ENCODE measurements around the gene SEMA6D.

Gene SEMA6D

DNA sequence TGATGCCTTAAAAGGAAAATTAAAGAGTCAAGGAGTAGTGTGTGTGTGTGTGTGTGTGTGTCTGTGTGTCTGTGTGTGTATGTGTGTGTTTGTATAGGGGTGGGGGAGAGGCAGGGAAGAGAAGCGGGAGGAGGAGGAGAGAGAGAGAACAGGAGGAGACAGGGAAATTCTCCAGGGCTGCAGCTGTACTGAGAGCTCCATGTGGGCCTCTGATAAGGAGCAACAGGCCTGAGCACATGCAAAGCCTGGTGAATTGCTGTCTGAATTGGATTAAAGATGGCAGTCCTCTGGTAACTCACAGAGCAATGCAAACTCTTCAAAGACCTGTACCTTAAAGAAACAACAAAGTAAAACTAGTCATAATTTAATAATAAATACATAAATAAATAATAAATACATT lies 70.6 kb downstream of the SEMA6D start:
- no peak for DNase-seq (ENCODE audit: low read depth)

GRCh38 chr15:47788685-47789084 lies 71.4 kb downstream of the SEMA6D start:
- no peak for DNase-seq (ENCODE audit: low read depth)

GRCh38 chr15:47791161-47791560 lies 73.9 kb downstream of the SEMA6D start:
- DNase-seq (ENCODE audit: low read depth), result no peak

DNA sequence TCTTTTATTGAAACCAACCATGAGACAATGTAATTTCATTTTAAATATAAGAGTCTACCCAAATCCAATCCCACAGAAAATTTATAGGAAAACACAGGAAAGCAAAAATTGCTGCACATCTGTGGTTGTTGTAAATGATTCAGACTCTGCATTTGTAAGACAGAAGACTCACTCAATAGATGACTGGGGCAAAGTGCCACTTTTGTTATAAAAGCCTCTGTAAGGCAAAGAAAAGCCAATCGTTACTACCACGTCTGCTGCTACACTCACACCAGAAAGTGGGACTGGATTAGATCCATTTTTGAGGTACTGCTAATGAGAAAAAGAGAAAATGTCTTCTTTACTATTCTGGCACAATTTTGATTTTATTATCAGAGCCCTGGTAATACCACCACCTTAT lies 74.9 kb downstream of the SEMA6D start:
- DNase-seq (ENCODE audit: low read depth), result no peak

- DNase-seq (ENCODE audit: low read depth), result no peak
Observed at GRCh38 chr15:47794252-47794914, 77.1 kb downstream of the SEMA6D start.

GRCh38 chr15:47795864-47796263 lies 78.6 kb downstream of the SEMA6D start:
- no peak for DNase-seq (ENCODE audit: low read depth)

GRCh38 chr15:47796339-47796738 lies 79.0 kb downstream of the SEMA6D start:
- DNase-seq (ENCODE audit: low read depth), result no peak

DNA sequence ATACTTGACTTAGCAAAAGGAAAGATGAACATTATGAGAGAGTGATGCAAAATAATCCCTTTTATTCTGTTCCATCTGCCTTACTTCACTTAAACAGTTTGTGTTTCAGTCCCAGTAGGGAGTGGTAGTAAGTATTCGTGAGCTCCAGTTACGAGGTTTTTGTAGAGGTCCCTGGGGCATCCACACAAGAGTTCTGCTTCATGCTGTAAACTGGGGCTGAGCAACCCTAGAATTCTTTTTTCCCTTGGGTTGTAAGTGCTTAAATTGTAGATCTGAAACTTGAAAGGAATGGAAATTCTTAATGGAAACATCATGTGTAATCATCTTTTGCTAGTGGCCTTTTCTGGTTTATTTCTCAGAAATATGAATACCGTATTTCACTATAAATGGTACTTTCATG lies 79.5 kb downstream of the SEMA6D start:
- peak; percentile 49 for DNase-seq (ENCODE audit: low read depth)

DNA sequence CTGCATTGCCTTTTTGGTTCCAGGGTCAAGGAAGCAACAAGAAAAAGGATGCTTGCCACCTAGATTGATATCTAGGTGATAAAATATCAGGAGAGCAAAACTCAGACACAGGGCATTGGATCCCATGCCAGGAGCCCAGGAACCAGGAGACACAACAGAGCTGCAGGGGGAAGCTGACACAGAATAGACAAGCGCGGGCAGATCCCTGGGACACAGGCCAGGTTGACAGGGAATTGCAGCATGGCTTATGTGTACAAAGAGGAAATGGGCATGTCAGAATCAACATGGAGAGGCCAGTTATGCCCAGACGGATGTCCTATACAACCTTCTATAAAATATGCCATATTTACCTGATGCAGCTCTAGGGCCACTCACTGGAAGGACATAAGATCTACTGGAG lies 84.2 kb downstream of the SEMA6D start:
- DNase-seq (ENCODE audit: low read depth), result no peak

GRCh38 chr15:47802216-47802615 lies 84.9 kb downstream of the SEMA6D start:
- DNase-seq (ENCODE audit: low read depth), result no peak

DNA sequence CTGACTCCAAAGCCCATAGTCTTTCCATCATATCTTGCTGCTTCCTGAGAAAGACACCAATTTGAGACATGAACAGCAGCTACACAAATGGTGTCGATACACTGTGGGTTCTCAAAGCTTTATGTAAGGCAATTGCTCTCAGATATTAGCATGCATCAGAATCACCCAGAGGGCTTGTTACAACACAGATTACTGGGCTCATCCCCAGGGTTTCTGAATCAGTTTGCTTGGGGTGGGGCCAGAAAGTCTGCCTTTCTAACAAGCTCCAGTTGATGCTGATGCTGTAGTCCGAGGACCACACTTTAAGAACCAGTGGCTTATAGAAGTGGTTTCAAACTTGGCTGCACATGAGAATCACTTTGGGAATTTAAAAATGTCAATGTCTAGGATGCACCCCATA lies 86.5 kb downstream of the SEMA6D start:
- peak; percentile 69 for DNase-seq (ENCODE audit: low read depth)

GRCh38 chr15:47804733-47805132 lies 87.4 kb downstream of the SEMA6D start:
- no peak for DNase-seq (ENCODE audit: low read depth)

- DNase-seq (ENCODE audit: low read depth), result no peak
Observed at GRCh38 chr15:47806008-47806407, 88.7 kb downstream of the SEMA6D start.

GRCh38 chr15:47811172-47811571 lies 93.9 kb downstream of the SEMA6D start:
- DNase-seq (ENCODE audit: low read depth), result no peak

- no peak for DNase-seq (ENCODE audit: low read depth)
Observed at GRCh38 chr15:47812470-47812999, 95.2 kb downstream of the SEMA6D start.

- no peak for DNase-seq (ENCODE audit: low read depth)
Observed at GRCh38 chr15:47813748-47814384, 96.6 kb downstream of the SEMA6D start.

DNA sequence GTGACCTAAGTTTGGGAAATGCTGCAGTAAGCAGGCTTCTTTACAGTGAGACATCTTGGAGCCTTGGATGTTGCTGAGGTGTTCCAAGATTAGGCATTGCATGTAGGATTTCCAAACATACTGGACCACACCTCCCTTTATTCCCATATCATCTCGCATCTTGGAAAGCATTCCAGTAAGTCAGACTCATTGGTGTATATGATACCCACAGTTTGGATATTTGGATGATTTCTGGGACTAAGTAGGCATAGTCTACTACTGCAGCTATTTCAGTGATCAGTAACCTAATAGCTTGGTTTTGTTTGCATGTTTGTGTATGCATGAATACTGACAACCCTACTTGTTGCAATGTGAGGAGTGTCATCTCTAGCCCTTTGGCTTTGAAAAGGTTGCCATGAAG lies 97.3 kb downstream of the SEMA6D start:
- DNase-seq (ENCODE audit: low read depth), result no peak

GRCh38 chr15:47817969-47818548 lies 100.8 kb downstream of the SEMA6D start:
- DNase-seq (ENCODE audit: low read depth), result no peak

- no peak for DNase-seq (ENCODE audit: low read depth)
Observed at GRCh38 chr15:47819158-47819557, 101.9 kb downstream of the SEMA6D start.

- peak; percentile 50 for DNase-seq (ENCODE audit: low read depth)
Observed at GRCh38 chr15:47820057-47820746, 102.9 kb downstream of the SEMA6D start.

GRCh38 chr15:47820747-47821319 lies 103.5 kb downstream of the SEMA6D start:
- peak; percentile 47 for DNase-seq (ENCODE audit: low read depth)

GRCh38 chr15:47822048-47822447 lies 104.7 kb downstream of the SEMA6D start:
- DNase-seq (ENCODE audit: low read depth), result no peak

All from fibroblast of gingiva (primary cell).